Umbilical cord (tissue), 2 donors: ENCODE data around the gene PAPOLB. TPM values are rescaled to one million over a fixed set of nuclear protein-coding genes. Genes with fewer than 3 reads are reported as not detected.

Experiments used
- DNase-seq: peaks from one replicate; pipeline ENCODE4 v3.0.0-alpha.2; 2015; ENCODE audit warnings: low spot score
- total RNA-seq: library from RNA; depleted of rRNA; stranded (reverse); fragments of >200 nt; gene quantifications from one replicate; pipeline ENCODE4 v1.2.3, GENCODE V29; 2014; ENCODE audit warnings: low replicate concordance; ENCODE audit not compliant: insufficient read depth

The PAPOLB gene
- total RNA-seq, 1 donor from 2014 or later = 1.9 TPM

GRCh38 chr7:4824120-4824775 lies 37.6 kb downstream of the PAPOLB start:
- DNase-seq = no peak

DNA sequence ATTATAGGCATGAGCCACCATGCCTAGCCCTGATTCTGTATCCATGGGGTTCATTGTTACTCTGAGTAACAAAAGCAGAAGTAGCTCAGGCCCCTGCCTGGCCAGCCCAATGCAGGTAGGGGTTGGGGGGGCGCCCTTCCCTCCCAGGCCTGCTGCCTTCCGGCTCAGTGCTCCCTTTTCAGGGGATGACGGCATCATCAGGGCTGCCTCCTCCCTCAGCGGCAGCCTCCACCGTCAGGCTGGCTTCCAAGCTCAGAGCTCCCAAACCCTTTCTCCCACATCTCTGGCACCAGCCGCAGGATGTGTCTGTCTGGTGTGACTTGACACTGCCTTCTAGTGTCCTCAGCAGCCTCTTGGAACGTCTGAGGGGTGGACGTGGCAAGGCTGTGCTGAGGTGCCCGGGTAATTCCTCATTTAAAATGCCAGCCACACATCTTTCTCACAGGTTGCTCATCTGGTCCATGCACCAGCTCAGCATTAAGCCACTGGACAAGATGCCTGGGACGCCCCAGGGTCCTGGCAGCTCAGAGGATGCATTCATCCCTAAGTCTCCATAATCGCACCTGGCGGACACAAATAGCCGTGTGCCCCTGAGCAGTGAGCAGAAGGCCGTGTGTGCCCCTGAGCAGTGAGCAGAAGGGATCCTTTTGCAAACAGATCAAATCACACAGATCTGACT lies 38.2 kb downstream of the PAPOLB start:
- no peak for DNase-seq

GRCh38 chr7:4822677-4823076 lies 39.2 kb downstream of the PAPOLB start:
- DNase-seq = no peak

- no peak for DNase-seq
Measured at GRCh38 chr7:4820967-4821471, 40.8 kb downstream of the PAPOLB start.

- no peak for DNase-seq
Measured at GRCh38 chr7:4820405-4820966, 41.3 kb downstream of the PAPOLB start.

- DNase-seq = no peak
Measured at GRCh38 chr7:4819560-4820404, 42.0 kb downstream of the PAPOLB start.

DNA sequence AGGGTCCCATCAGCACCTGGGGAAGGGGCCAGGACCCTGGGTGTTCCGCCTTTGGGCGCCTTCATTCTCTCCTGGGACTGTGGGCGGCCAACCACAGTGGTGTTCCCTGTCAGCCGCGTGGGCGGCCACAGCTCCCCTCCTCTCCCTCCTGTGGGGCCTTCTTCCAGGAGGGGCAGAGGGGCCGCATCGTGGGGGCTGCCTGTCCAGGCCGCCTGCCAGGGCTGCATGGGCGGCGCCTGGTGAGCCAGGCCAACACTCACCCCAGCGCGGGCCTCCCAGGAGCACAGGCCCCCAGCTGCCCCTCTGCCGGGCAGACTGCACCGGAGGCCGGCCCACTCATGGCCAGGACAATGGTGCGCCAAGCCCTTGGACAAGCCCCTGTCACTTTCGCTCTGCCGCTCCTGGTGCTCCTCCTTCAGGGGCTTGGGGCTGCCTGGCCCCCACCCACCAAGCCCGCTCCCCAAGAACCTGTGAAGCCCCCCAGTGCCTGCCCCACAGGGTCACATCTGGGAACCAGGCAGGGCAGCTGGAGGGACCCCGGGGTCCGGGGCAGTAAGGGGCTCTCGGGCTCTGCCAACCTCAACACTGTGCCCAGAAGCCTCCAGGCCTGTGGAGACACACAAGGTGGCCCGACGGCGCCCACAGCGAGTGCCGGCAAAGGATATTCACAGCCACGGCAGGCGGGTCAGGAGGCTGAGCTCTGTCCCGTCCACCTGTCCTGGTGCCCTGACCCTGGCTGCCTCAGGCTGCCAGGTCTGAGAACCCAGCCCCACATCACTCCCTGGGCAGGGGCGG lies 43.6 kb downstream of the PAPOLB start:
- DNase-seq = peak; percentile 45

- no peak for DNase-seq
Measured at GRCh38 chr7:4817178-4817901, 44.5 kb downstream of the PAPOLB start.

DNA sequence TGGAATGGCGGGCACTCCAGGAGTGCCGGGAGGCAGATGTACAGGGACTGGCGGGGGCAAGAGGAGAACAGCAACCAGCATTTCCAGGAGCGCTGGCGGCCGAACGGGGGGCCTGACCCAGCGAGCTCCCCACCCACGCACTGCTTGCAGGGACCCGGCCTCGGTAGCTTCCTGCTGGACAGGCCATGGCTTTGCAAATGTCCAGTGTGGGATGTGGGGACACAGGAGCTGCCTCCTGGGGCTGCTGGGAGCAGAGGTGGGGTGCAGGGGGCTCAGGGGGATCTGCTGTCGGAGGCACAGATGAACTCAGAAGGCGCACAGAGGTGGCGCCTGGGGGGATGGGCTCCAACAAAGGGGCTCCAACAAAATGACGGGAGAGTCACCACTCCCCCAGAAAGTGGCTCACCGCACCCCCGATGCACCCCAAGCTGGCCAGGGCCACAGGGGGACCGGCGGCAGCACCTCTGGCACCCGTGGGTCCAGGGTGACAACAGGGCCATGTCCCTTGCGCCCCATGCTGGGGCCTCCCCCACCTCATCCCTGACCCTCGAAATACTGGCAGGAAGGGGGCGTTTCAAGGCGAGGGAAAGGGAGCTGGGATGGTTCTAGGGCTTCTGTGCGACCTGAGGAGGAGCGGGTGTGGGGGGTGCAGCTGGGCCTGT lies 45.3 kb downstream of the PAPOLB start:
- DNase-seq = no peak

GRCh38 chr7:4815609-4816418 lies 46.0 kb downstream of the PAPOLB start:
- no peak for DNase-seq

- no peak for DNase-seq
Measured at GRCh38 chr7:4815121-4815520, 46.7 kb downstream of the PAPOLB start.

DNA sequence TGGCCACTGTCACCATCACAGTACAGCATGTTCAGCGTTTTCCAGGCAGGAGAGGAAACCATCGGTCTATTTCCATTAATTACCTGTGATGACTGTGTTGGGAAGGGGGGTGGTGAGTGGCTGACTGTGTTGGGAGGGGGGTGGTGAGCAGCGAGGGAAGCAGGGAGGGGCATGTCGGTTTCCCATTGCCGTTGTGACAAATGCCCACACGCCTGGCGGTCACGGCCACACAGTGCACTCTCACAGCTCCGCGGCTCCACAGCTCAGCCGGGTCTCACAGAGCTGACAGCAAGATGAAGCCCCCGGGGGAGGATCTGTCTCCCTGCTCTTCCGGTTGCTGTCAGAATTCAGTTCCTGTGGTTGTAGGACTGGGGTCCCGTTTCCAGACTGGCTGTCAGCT lies 47.4 kb downstream of the PAPOLB start:
- DNase-seq = no peak

GRCh38 chr7:4809666-4810065 lies 52.2 kb downstream of the PAPOLB start:
- no peak for DNase-seq

DNA sequence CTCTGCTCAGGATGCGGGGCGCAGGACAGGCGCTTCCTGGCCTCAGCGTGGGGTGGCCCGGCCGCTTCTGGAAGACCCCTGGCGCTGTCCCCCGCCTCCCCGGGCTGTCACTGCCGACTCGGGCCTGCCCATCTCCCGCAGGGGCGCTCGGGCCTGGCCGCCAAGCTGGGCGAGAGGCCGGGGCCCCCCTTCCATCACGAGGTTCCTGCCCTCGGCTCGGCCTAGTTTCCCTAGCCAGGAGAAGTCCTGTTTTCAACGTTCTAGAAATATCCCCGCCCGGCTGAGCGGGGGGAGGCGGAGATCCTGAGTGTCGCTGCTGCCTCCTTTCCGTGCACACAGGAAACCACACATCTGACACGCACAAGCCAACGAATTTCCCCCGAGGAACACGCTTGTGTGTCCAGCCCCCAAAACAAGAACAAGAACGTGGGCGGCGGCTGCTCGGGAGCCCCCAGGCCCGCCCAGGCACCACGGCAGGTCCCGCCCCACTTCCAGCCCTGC lies 52.7 kb downstream of the PAPOLB start:
- no peak for DNase-seq

DNA sequence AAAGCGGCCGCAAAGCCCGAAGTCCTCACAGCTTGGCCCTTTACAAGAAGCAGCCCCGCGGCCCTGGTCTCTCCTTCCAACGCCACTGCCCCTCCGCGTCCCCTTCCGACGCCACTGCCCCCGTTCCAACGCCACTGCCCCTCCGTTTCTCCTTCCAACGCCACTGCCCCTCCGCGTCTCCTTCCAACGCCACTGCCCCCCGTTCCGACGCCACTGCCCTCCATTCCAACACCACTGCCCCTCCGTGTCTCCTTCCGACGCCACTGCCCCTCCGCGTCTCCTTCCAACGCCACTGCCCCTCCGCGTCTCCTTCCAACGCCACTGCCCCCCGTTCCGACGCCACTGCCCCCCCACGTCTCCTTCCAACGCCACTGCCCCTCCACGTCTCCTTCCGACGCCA lies 53.3 kb downstream of the PAPOLB start:
- DNase-seq = no peak

DNA sequence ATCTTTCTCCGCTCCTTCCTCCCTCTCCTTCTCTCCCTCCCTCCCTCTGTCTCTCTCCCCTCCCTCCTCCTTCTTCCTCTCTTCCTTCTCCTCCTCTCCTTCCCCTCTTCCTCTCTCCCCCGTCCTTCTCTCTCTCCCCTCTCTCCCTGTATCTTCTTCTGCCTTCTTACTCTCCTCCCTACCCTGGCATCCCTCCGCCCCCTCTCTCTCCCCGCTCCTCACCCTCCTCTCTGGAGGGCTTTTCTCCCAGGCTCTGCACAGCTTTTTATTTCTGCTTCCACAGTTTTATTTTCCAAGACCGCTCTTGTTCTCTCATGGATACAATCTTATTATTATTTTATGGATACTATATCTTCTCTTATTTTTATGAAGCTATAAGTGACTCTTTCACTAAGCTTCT lies 53.8 kb downstream of the PAPOLB start:
- DNase-seq = peak; percentile 39
